GM19438 (cell line): Measurements from ENCODE around the gene SMCO4.
A peak's percentile ranks its signal among the peaks of the same experiment; 100 is the strongest.

ENCODE experiments used
- ATAC-seq: cut with Tn5 transposase; IDR thresholded peaks from one replicate; pipeline ENCODE4 v1.9.1; 2021; ENCODE audit warnings: low read depth; ENCODE audit not compliant: unreplicated experiment

Gene SMCO4

GRCh38 chr11:93529707-93530467 lies 13.3 kb downstream of the SMCO4 start:
- peak; percentile 23 for ATAC-seq

GRCh38 chr11:93528757-93529645 lies 14.2 kb downstream of the SMCO4 start:
- ATAC-seq, result no peak

GRCh38 chr11:93528252-93528651 lies 14.9 kb downstream of the SMCO4 start:
- ATAC-seq, result no peak

GRCh38 chr11:93526641-93527583 lies 16.3 kb downstream of the SMCO4 start:
- ATAC-seq, result no peak

GRCh38 chr11:93526346-93526633 lies 16.9 kb downstream of the SMCO4 start:
- ATAC-seq, result no peak

- no peak for ATAC-seq
These were observed 17.4 kb downstream of the SMCO4 start for GRCh38 chr11:93525601-93526345.

- ATAC-seq, result no peak
These were observed 18.3 kb downstream of the SMCO4 start for GRCh38 chr11:93524858-93525257.

GRCh38 chr11:93524173-93524536 lies 19.0 kb downstream of the SMCO4 start:
- peak; percentile 33 for ATAC-seq

GRCh38 chr11:93520726-93521509 lies 22.3 kb downstream of the SMCO4 start:
- ATAC-seq, result peak; percentile 27

GRCh38 chr11:93519179-93519578 lies 24.0 kb downstream of the SMCO4 start:
- no peak for ATAC-seq

- no peak for ATAC-seq
These were observed 25.1 kb downstream of the SMCO4 start for GRCh38 chr11:93518081-93518480.

GRCh38 chr11:93517611-93518010 lies 25.6 kb downstream of the SMCO4 start:
- ATAC-seq, result no peak

GRCh38 chr11:93517041-93517440 lies 26.1 kb downstream of the SMCO4 start:
- no peak for ATAC-seq

- no peak for ATAC-seq
These were observed 27.7 kb downstream of the SMCO4 start for GRCh38 chr11:93515441-93516025.

- no peak for ATAC-seq
These were observed 28.5 kb downstream of the SMCO4 start for GRCh38 chr11:93514712-93515111.

- ATAC-seq, result no peak
These were observed 29.4 kb downstream of the SMCO4 start for GRCh38 chr11:93513772-93514171.

- ATAC-seq, result peak; percentile 61
These were observed 30.1 kb downstream of the SMCO4 start for GRCh38 chr11:93512949-93513667.

GRCh38 chr11:93512073-93512475 lies 31.1 kb downstream of the SMCO4 start:
- peak; percentile 64 for ATAC-seq
